GM23248 (cell line): ENCODE data around the gene ARHGDIB. TPM values are rescaled to one million over a fixed set of nuclear protein-coding genes. Genes with fewer than 3 reads are reported as not detected.
A peak's percentile ranks its signal among the peaks of the same experiment; 100 is the strongest.

Source experiments
- DNase-seq: peaks from one replicate; pipeline ENCODE4 v3.0.0-alpha.2; 2015
- H2AFZ ChIP-seq: fragments of 200-600 bp; sonication (generic); 2 replicates; pipeline ENCODE4 v1.6.1; 2016; ENCODE audit warnings: antibody characterized with exemption
- H3F3A ChIP-seq: fragments of 200-600 bp; sonication (generic); 2 replicates; pipeline ENCODE4 v1.6.1; 2016; ENCODE audit warnings: mild to moderate bottlenecking, antibody characterized with exemption, mixed run types; ENCODE audit not compliant: insufficient read depth
- H3K27ac ChIP-seq: fragments of 200-600 bp; sonication (generic); 2 replicates; pipeline ENCODE4 v1.5.1; 2016; ENCODE audit warnings: mild to moderate bottlenecking
- H3K27me3 ChIP-seq: fragments of 200-600 bp; sonication (generic); replicated peaks from 2 replicates; pipeline ENCODE4 v1.6.1; 2016; ENCODE audit warnings: mild to moderate bottlenecking; ENCODE audit not compliant: insufficient read depth
- H3K36me3 ChIP-seq: fragments of 200-600 bp; sonication (generic); 2 replicates; pipeline ENCODE4 v1.6.1; 2016; ENCODE audit warnings: low read depth, mild to moderate bottlenecking
- H3K4me1 ChIP-seq: fragments of 200-600 bp; sonication (generic); 2 replicates; pipeline ENCODE4 v1.6.1; 2016; ENCODE audit warnings: mild to moderate bottlenecking; ENCODE audit not compliant: insufficient read depth
- H3K4me2 ChIP-seq: fragments of 200-600 bp; sonication (generic); one replicate; pipeline ENCODE4 v1.6.1; 2016; ENCODE audit warnings: mild to moderate bottlenecking; ENCODE audit not compliant: unreplicated experiment
- H3K4me3 ChIP-seq: fragments of 200-600 bp; sonication (generic); 2 replicates; pipeline ENCODE4 v1.5.1; 2016; ENCODE audit warnings: mild to moderate bottlenecking
- H3K79me2 ChIP-seq: fragments of 200-600 bp; sonication (generic); 2 replicates; pipeline ENCODE4 v1.6.1; 2016; ENCODE audit warnings: mild to moderate bottlenecking; ENCODE audit not compliant: insufficient read depth
- H3K9ac ChIP-seq: fragments of 200-600 bp; sonication (generic); 2 replicates; pipeline ENCODE4 v1.6.1; 2016; ENCODE audit warnings: mild to moderate bottlenecking
- H3K9me2 ChIP-seq: fragments of 200-600 bp; sonication (generic); 2 replicates; pipeline ENCODE4 v1.6.1; 2016; ENCODE audit warnings: mixed run types, mild to moderate bottlenecking, moderate library complexity; ENCODE audit not compliant: insufficient read depth
- H3K9me3 ChIP-seq: fragments of 200-600 bp; sonication (generic); one replicate; pipeline ENCODE4 v1.6.1; 2017; ENCODE audit warnings: low read depth
- H4K20me1 ChIP-seq: fragments of 200-600 bp; sonication (generic); 2 replicates; pipeline ENCODE4 v1.6.0; 2016; ENCODE audit not compliant: insufficient read depth
- EZH2 ChIP-seq: fragments of 200-600 bp; sonication (generic); IDR thresholded peaks from 2 replicates; pipeline ENCODE4 v1.6.1; 2018; ENCODE audit warnings: antibody characterized with exemption, mild to moderate bottlenecking; ENCODE audit not compliant: insufficient read depth, poor library complexity, severe bottlenecking
- EZH2phosphoT487 ChIP-seq: fragments of 200-600 bp; sonication (generic); IDR thresholded peaks from 2 replicates; pipeline ENCODE4 v1.6.1; 2018; ENCODE audit warnings: antibody characterized with exemption, moderate library complexity, mild to moderate bottlenecking, low read depth; ENCODE audit not compliant: insufficient read depth
- WGBS, 2 experiments: methylation state at CpG; one replicate each; pipeline ENCODE4 v1.1.6; 2015 to 2017; ENCODE audit warnings: low lambda C conversion rate in 2 of 2, low coverage in 1 of 2; ENCODE audit errors: missing lambda C conversion rate in 2 of 2; 5-methylcytosine and 5-hydroxymethylcytosine counted together
- in situ Hi-C: fragments of 300-500 bp; cut with MboI; formaldehyde crosslinking; loops from 2 replicates; pipeline ENCODE4 v1.15.0; 2020
- polyA plus RNA-seq: library from polyadenylated mRNA; unstranded; fragments of >200 nt; fragmentation: Nextera tagmentation; extraction: Ambion mirVana; gene quantifications from 2 replicates; pipeline ENCODE4 v1.2.1, GENCODE V29; 2016
- total RNA-seq: library from RNA; depleted of rRNA; stranded (reverse); fragments of >200 nt; shearing (Covaris generic); gene quantifications from 2 replicates; pipeline ENCODE4 v1.2.3, GENCODE V29; 2014

ARHGDIB gene
- total and polyA plus RNA-seq, 2 experiments from 2014 or later: 8.5 to 10.4 TPM

- H3K9ac ChIP-seq: no peak overlapping the region
- no peak overlapping the region for H3K27ac ChIP-seq
- in situ Hi-C loops: no loop called here
Observed at GRCh38 chr12:14993537-14994266, 32.3 kb upstream of the ARHGDIB start.

GRCh38 chr12:14993117-14993516 lies 31.7 kb upstream of the ARHGDIB start:
- no peak for DNase-seq
- no peaks in the 10 kb centered on the region for H3K4me1 ChIP-seq
- H3K27ac ChIP-seq: no peak overlapping the region
- no peaks in the 10 kb centered on the region for H3K9me3 ChIP-seq
- no peaks in the 10 kb centered on the region for H3F3A ChIP-seq
- H3K4me3 ChIP-seq: no peak overlapping the region
- no peaks in the 10 kb centered on the region for H3K36me3 ChIP-seq
- H3K9me2 ChIP-seq: no peaks in the 10 kb centered on the region
- H3K4me2 ChIP-seq: no peak overlapping the region
- no peaks in the 10 kb centered on the region for H4K20me1 ChIP-seq
- no peak overlapping the region for H2AFZ ChIP-seq
- in situ Hi-C loops: no loop called here
- WGBS, 2 experiments: 88% methylated on average over 5 of the region's 5 CpGs
- H3K27me3 ChIP-seq: no peaks in the 10 kb centered on the region
- no peak overlapping the region for H3K9ac ChIP-seq
- no peaks in the 10 kb centered on the region for H3K79me2 ChIP-seq
- no peak for TF ChIP-seq EZH2phosphoT487
- TF ChIP-seq EZH2: no peak

More at GRCh38 chr12:14993537-14994266, 32.3 kb upstream of the ARHGDIB start:
- no peak overlapping the region for H3K4me2 ChIP-seq
- H3K9me2 ChIP-seq: no peaks in the 10 kb centered on the region
- no peaks in the 10 kb centered on the region for H3K79me2 ChIP-seq
- TF ChIP-seq EZH2: no peak
- TF ChIP-seq EZH2phosphoT487: no peak
- H3K9me3 ChIP-seq: no peaks in the 10 kb centered on the region
- peak; percentile 71 for DNase-seq
- no peaks in the 10 kb centered on the region for H4K20me1 ChIP-seq
- no peak overlapping the region for H2AFZ ChIP-seq
- no peaks in the 10 kb centered on the region for H3K27me3 ChIP-seq
- no peaks in the 10 kb centered on the region for H3K4me1 ChIP-seq
- H3K4me3 ChIP-seq: no peak overlapping the region
- H3F3A ChIP-seq: no peaks in the 10 kb centered on the region
- 32 to 39% methylated on average over 4 of the region's 4 CpGs for WGBS, 2 experiments
- H3K36me3 ChIP-seq: no peaks in the 10 kb centered on the region

- WGBS, 2 experiments: 98 to 100% methylated on average over 3 of the region's 3 CpGs
Observed at GRCh38 chr12:14992673-14993072, 31.3 kb upstream of the ARHGDIB start.

GRCh38 chr12:14991069-14991468 lies 29.7 kb upstream of the ARHGDIB start:
- H3F3A ChIP-seq: no peaks in the 10 kb centered on the region
- H3K27ac ChIP-seq: no peak overlapping the region
- no peaks in the 10 kb centered on the region for H3K36me3 ChIP-seq
- DNase-seq: no peak
- H3K27me3 ChIP-seq: no peaks in the 10 kb centered on the region
- H3K4me3 ChIP-seq: no peak overlapping the region
- H3K4me1 ChIP-seq: no peaks in the 10 kb centered on the region
- H2AFZ ChIP-seq: no peak overlapping the region
- no peaks in the 10 kb centered on the region for H4K20me1 ChIP-seq
- H3K4me2 ChIP-seq: no peak overlapping the region
- no peaks in the 10 kb centered on the region for H3K79me2 ChIP-seq
- in situ Hi-C loops: no loop called here
- TF ChIP-seq EZH2phosphoT487: no peak
- no peak for TF ChIP-seq EZH2
- H3K9me3 ChIP-seq: no peaks in the 10 kb centered on the region
- H3K9ac ChIP-seq: no peak overlapping the region
- H3K9me2 ChIP-seq: no peaks in the 10 kb centered on the region

More at GRCh38 chr12:14992673-14993072, 31.3 kb upstream of the ARHGDIB start:
- H3F3A ChIP-seq: no peaks in the 10 kb centered on the region
- H3K36me3 ChIP-seq: no peaks in the 10 kb centered on the region
- no peak overlapping the region for H3K4me3 ChIP-seq
- no peak overlapping the region for H3K9ac ChIP-seq
- no peaks in the 10 kb centered on the region for H4K20me1 ChIP-seq
- H3K4me2 ChIP-seq: no peak overlapping the region
- H3K4me1 ChIP-seq: no peaks in the 10 kb centered on the region
- in situ Hi-C loops: no loop called here
- H3K9me2 ChIP-seq: no peaks in the 10 kb centered on the region
- no peaks in the 10 kb centered on the region for H3K79me2 ChIP-seq
- H3K27me3 ChIP-seq: no peaks in the 10 kb centered on the region
- no peak for TF ChIP-seq EZH2phosphoT487
- no peak for TF ChIP-seq EZH2
- no peak overlapping the region for H3K27ac ChIP-seq
- DNase-seq: no peak
- no peak overlapping the region for H2AFZ ChIP-seq
- no peaks in the 10 kb centered on the region for H3K9me3 ChIP-seq
